GM12873 (cell line): ENCODE measurements around the gene ATP1A4.

Experiments
- CTCF ChIP-seq: IDR thresholded peaks from 2 replicates; pipeline ENCODE4 v1.5.1; 2012; ENCODE audit warnings: low read depth, mild to moderate bottlenecking, moderate library complexity, low read length, control low read depth; ENCODE audit not compliant: insufficient read depth; ENCODE audit errors: missing control alignments

ATP1A4 gene

GRCh38 chr1:160167056-160167455, 15.7 kb downstream of the ATP1A4 start:
- TF ChIP-seq CTCF, result no peak

- peak; percentile 36 for TF ChIP-seq CTCF
Measured at GRCh38 chr1:160167580-160167979, 16.2 kb downstream of the ATP1A4 start.

DNA sequence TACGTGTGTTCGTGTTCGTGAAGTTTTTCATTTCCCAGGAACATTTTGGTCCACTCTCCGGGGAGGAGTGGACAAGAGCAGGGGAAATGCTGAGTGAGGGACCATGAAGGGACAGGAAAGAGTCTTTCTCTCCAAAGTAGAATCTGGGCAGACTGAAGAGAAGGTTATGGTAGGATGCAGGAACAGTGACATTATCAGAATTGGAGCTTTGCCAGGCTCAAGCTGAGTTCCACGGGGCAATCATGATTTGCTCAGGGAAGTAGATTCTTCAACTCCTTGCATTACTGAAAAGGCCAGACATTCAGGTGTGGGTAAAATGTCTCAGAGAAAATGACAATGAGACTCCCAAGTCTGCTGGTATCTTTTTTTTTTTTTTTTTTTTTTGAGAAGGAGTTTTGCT, 16.6 kb downstream of the ATP1A4 start:
- no peak for TF ChIP-seq CTCF

- TF ChIP-seq CTCF, result peak; percentile 11
Measured at GRCh38 chr1:160168609-160169369, 17.4 kb downstream of the ATP1A4 start.

GRCh38 chr1:160169553-160170399, 18.4 kb downstream of the ATP1A4 start:
- no peak for TF ChIP-seq CTCF

- no peak for TF ChIP-seq CTCF
Measured at GRCh38 chr1:160171354-160171753, 20.0 kb downstream of the ATP1A4 start.

- no peak for TF ChIP-seq CTCF
Measured at GRCh38 chr1:160171980-160172379, 20.6 kb downstream of the ATP1A4 start.
